Panc1 (cell line): ENCODE results near the gene FBXW11. TPM values are rescaled to one million over a fixed set of nuclear protein-coding genes. Genes with fewer than 3 reads are reported as not detected.

Experiments used
- ATAC-seq: fragments of 200-7000 bp; cut with Tn5 transposase; 2 replicates; pipeline ENCODE4 v1.9.1; 2020; ENCODE audit warnings: mild to moderate bottlenecking, moderate library complexity
- BruUV-seq: library from RNA; stranded (reverse); fragments of 400-500 nt; replicated peaks from 2 replicates; lab custom pipeline; 2021; lab: Mats Ljungman, UMichigan
- CTCF ChIA-PET: fragments of 300-600 bp; sonication (Branson Sonifier 250); formaldehyde crosslinking; loops from one replicate; lab custom pipeline; 2022; ENCODE audit warnings: antibody characterized with exemption; lab: Charles Lee
- POLR2A ChIA-PET: fragments of 300-600 bp; sonication (Branson Sonifier 250); formaldehyde crosslinking; loops from one replicate; lab custom pipeline; 2022; ENCODE audit warnings: antibody characterized with exemption; lab: Charles Lee
- DNase-seq: peaks from one replicate; pipeline ENCODE4 v3.0.0-alpha.2; 2010; ENCODE audit warnings: low read depth, low spot score
- H3K27ac ChIP-seq: 2 replicates; pipeline ENCODE4 v1.5.1; 2011; ENCODE audit warnings: mild to moderate bottlenecking, low read length, inconsistent platforms
- H3K27me3 ChIP-seq: fragments of 200-500 bp; sonication (Bioruptor generic); 2 replicates; pipeline ENCODE4 v1.6.0; 2014; ENCODE audit warnings: low read length, inconsistent platforms; ENCODE audit not compliant: control insufficient read depth, insufficient read depth
- H3K36me3 ChIP-seq: fragments of 200-500 bp; sonication (Bioruptor generic); 2 replicates; pipeline ENCODE4 v1.5.1; 2014; ENCODE audit warnings: inconsistent platforms, mild to moderate bottlenecking, low read length, moderate library complexity; ENCODE audit not compliant: control insufficient read depth, insufficient read depth
- H3K4me1 ChIP-seq: 2 replicates; pipeline ENCODE4 v1.5.1; 2011; ENCODE audit warnings: inconsistent platforms, mild to moderate bottlenecking, low read length, moderate library complexity; ENCODE audit not compliant: control insufficient read depth, insufficient read depth
- H3K4me3 ChIP-seq, 2 experiments: 2 replicates each; pipeline ENCODE4 v1.5.1; 2011 to 2012; ENCODE audit warnings: low read depth in 2 of 2, low read length in 2 of 2, mild to moderate bottlenecking in 2 of 2, inconsistent platforms in 1 of 2, moderate library complexity in 1 of 2
- H3K9me3 ChIP-seq: fragments of 200-500 bp; sonication (Bioruptor generic); 2 replicates; pipeline ENCODE4 v1.5.1; 2014; ENCODE audit warnings: low read depth, mild to moderate bottlenecking, inconsistent platforms, low read length, moderate library complexity; ENCODE audit not compliant: control insufficient read depth, insufficient read depth
- POLR2AphosphoS5 ChIP-seq: IDR thresholded peaks from 2 replicates; pipeline ENCODE4 v1.6.1; 2012; ENCODE audit warnings: mild to moderate bottlenecking, low read depth, low read length, moderate library complexity
- SIN3A ChIP-seq: IDR thresholded peaks from 2 replicates; pipeline ENCODE4 v1.6.1; 2012; ENCODE audit warnings: low read depth, mild to moderate bottlenecking, low read length, moderate library complexity, borderline replicate concordance; ENCODE audit not compliant: insufficient read depth
- TCF7L2 ChIP-seq: IDR thresholded peaks from 2 replicates; pipeline ENCODE4 v1.6.1; 2011; ENCODE audit warnings: mild to moderate bottlenecking, low read depth, low read length, inconsistent platforms
- in situ Hi-C: cut with HindIII; loops from 2 replicates; pipeline ENCODE4 v1.10.0; 2016; ENCODE audit warnings: low sequenced_read_pairs, low pct_unique_long_range_greater_than_20kb
- intact Hi-C: fragments of 100-400 bp; cut with micrococcal nuclease; formaldehyde crosslinking; loops from one replicate; pipeline ENCODE4 v1.10.0; 2022; ENCODE audit not compliant: unreplicated experiment
- total RNA-seq: library from RNA; stranded (reverse); gene quantifications from one replicate; pipeline ENCODE4 v1.2.1, GENCODE V29; 2021; ENCODE audit not compliant: unreplicated experiment
- TF ChIP-seq, protein P1 (sequence below): fragments of 450-650 bp; IDR thresholded peaks from 2 replicates; pipeline ENCODE4 v1.5.1; 2017; ENCODE audit warnings: mild to moderate bottlenecking
- TF ChIP-seq, protein P2 (sequence below), 2 experiments: IDR thresholded peaks; 2 replicates each; pipeline ENCODE4 v1.6.1; 2011 to 2012; ENCODE audit warnings: low read depth in 2 of 2, control low read depth in 1 of 2, low read length in 1 of 2, mild to moderate bottlenecking in 1 of 2, moderate library complexity in 1 of 2; ENCODE audit not compliant: insufficient read depth in 1 of 2

The FBXW11 gene
- total RNA-seq, 1 experiment from 2014 or later, result 111 TPM

GRCh38 chr5:171898386-171898785 lies 108.1 kb downstream of the FBXW11 start:
- Histone ChIP-seq H3K4me1 (no peaks in the 10 kb centered on the region; the same call in 1 of the 2 replicates), H3K36me3 (peaks cover 6% of the 10 kb centered on the region; the same call in 1 of the 2 replicates), H3K4me3 (no peak overlapping the region), H3K9me3 (no peaks in the 10 kb centered on the region), H3K27me3 (no peaks in the 10 kb centered on the region), H3K27ac (no peak overlapping the region)
- ChIA-PET POLR2A (no interaction called here), CTCF (interaction anchor here (1.3 kb wide), 1 partner anchor 14 kb away, joined by 3 read pairs; no protein-coding TSS in a partner anchor)
- in situ Hi-C loops (no loop called here), intact Hi-C loops (no loop called here)
- ATAC-seq (no peak), DNase-seq (no peak)
- no TSS peak for BruUV-seq
- no peak for TF ChIP-seq SIN3A
- TF ChIP-seq, protein P1, sequence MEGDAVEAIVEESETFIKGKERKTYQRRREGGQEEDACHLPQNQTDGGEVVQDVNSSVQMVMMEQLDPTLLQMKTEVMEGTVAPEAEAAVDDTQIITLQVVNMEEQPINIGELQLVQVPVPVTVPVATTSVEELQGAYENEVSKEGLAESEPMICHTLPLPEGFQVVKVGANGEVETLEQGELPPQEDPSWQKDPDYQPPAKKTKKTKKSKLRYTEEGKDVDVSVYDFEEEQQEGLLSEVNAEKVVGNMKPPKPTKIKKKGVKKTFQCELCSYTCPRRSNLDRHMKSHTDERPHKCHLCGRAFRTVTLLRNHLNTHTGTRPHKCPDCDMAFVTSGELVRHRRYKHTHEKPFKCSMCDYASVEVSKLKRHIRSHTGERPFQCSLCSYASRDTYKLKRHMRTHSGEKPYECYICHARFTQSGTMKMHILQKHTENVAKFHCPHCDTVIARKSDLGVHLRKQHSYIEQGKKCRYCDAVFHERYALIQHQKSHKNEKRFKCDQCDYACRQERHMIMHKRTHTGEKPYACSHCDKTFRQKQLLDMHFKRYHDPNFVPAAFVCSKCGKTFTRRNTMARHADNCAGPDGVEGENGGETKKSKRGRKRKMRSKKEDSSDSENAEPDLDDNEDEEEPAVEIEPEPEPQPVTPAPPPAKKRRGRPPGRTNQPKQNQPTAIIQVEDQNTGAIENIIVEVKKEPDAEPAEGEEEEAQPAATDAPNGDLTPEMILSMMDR, result no peak
- TF ChIP-seq, protein P2, sequence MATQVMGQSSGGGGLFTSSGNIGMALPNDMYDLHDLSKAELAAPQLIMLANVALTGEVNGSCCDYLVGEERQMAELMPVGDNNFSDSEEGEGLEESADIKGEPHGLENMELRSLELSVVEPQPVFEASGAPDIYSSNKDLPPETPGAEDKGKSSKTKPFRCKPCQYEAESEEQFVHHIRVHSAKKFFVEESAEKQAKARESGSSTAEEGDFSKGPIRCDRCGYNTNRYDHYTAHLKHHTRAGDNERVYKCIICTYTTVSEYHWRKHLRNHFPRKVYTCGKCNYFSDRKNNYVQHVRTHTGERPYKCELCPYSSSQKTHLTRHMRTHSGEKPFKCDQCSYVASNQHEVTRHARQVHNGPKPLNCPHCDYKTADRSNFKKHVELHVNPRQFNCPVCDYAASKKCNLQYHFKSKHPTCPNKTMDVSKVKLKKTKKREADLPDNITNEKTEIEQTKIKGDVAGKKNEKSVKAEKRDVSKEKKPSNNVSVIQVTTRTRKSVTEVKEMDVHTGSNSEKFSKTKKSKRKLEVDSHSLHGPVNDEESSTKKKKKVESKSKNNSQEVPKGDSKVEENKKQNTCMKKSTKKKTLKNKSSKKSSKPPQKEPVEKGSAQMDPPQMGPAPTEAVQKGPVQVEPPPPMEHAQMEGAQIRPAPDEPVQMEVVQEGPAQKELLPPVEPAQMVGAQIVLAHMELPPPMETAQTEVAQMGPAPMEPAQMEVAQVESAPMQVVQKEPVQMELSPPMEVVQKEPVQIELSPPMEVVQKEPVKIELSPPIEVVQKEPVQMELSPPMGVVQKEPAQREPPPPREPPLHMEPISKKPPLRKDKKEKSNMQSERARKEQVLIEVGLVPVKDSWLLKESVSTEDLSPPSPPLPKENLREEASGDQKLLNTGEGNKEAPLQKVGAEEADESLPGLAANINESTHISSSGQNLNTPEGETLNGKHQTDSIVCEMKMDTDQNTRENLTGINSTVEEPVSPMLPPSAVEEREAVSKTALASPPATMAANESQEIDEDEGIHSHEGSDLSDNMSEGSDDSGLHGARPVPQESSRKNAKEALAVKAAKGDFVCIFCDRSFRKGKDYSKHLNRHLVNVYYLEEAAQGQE (IDR thresholded peaks at IDR 0.05; ENCODE audit: insufficient read depth in 1 of 2, low read depth in 2 of 2, low read length in 1 of 2), result no peak
- TF ChIP-seq TCF7L2, result no peak
- no peak for TF ChIP-seq POLR2AphosphoS5

GRCh38 chr5:171897231-171897630 lies 109.2 kb downstream of the FBXW11 start:
- in situ Hi-C loops (no loop called here), intact Hi-C loops (no loop called here)
- H3K9me3 ChIP-seq, result no peaks in the 10 kb centered on the region
- DNase-seq (no peak), ATAC-seq (no peak)
- no peak overlapping the region for H3K4me3 ChIP-seq
- no TSS peak for BruUV-seq
- ChIA-PET CTCF (no interaction called here), POLR2A (no interaction called here)
- H3K36me3 ChIP-seq, result peaks cover 6% of the 10 kb centered on the region; the same call in 1 of the 2 replicates
- TF ChIP-seq, protein P1, result no peak
- no peak for TF ChIP-seq TCF7L2
- TF ChIP-seq, protein P2 (IDR thresholded peaks at IDR 0.05; ENCODE audit: insufficient read depth in 1 of 2, low read depth in 2 of 2, low read length in 1 of 2), result no peak
- no peak for TF ChIP-seq POLR2AphosphoS5
- TF ChIP-seq SIN3A, result no peak
- no peaks in the 10 kb centered on the region for H3K27me3 ChIP-seq
- no peaks in the 10 kb centered on the region; the same call in 1 of the 2 replicates for H3K4me1 ChIP-seq
- H3K27ac ChIP-seq, result no peak overlapping the region
